A172 (cell line): ENCODE measurements around the gene ZNF20. TPM values are rescaled to one million over a fixed set of nuclear protein-coding genes. Genes with fewer than 3 reads are reported as not detected.
"Not testable (repeated sequence)": the region's sequence is repeated elsewhere in the genome, so short reads cannot be mapped to it uniquely, and the experiment has no call there.

ENCODE experiments used
- DNase-seq: peaks from one replicate; pipeline ENCODE4 v3.0.0-alpha.2; 2015; ENCODE audit warnings: low spot score
- total RNA-seq: library from RNA; depleted of rRNA; stranded (reverse); fragments of >200 nt; shearing (Covaris generic); gene quantifications from 2 replicates; pipeline ENCODE4 v1.2.3, GENCODE V29; 2014; rRNA removed

ZNF20 gene
- total RNA-seq, 1 experiment from 2014 or later, result 7.8 TPM

GRCh38 chr19:12112701-12113100 is 27.4 kb downstream of the ZNF20 start:
- DNase-seq, result peak; percentile 44

DNA sequence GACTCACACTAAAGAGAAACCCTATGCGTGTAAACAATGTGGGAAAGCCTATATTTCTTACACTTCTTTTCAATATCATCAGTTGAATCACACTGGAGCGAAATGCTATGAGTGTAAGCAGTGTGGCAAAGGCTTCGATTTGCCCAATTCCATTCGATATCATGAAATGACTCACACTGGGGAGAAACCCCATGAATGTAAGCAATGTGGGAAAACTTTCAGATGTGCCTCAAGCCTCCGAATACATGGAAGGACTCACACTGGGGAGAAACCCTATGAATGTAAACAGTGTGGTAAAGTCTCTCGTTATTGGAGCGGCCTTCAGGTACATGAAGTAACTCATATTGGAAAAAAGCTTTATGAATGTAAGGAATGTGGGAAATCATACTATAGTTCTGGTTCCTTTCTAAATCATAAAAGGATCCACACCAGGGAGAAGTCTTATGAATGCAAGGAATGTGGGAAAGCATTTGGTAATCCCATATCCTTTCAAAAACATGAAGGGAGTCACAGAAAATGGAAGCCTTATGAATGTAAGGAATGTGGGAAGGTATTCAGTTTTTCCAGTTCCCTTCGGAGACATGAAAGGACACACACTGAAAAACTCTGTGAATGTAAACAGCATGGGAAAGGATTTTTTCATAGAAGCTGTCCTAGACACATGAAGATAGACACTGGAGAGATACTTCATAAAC is 28.1 kb downstream of the ZNF20 start:
- DNase-seq, result peak; percentile 48

- no peak for DNase-seq
These were observed 29.0 kb downstream of the ZNF20 start for GRCh38 chr19:12111176-12111575.

- not testable (repeated sequence) for DNase-seq
These were observed 36.2 kb downstream of the ZNF20 start for GRCh38 chr19:12103909-12104308.

GRCh38 chr19:12098040-12098439 is 42.1 kb downstream of the ZNF20 start:
- no peak for DNase-seq

DNA sequence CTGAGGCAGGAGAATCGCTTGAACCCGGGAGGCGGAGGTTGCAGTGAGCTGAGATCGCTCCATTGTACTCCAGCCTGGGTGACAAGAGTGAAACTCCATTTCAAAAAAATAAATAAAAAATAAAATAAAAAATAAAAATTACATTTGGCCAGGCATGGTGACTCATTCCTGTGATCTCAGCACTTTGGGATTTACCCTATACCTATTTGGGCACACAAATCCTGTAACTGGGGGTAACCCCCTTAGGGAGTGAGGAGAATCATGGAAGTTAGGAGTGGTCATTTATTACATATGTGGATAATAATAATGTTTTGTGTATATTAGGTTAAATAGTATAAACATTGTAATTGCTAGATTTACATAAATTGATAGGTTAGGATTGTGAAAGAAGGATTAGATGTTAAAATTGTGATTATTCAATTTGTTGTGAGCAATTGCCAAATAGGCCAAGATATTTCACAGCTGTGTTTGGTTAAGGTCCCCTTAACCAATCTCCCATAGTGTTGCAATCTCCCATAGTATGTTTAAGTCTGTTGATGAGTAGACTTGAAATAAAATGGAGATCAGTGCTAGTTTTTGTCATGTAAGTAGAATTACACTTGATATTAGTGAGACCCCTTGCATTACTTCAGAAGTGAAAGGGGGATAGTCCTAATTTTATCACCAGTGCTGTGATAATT is 44.9 kb downstream of the ZNF20 start:
- no peak for DNase-seq

- DNase-seq, result no peak
These were observed 46.4 kb downstream of the ZNF20 start for GRCh38 chr19:12093777-12094176.

DNA sequence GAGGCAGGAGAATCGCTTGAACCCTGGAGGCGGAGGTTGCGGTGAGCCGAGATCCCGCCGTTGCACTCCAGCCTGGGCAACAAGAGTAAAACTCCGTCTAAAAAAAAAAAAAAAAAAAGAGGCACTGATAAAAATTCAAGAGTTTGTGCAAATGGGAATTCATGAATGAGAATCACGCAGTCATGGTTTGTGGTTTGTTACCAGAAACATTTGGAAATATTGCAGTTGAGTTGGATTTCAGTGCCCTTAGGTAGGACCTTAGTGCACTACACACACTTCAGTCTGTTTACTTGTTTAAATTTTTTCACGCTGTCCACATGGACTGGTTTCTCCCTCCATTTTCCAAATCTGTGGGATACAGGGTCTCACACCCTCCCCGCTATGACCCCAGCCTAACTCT is 47.2 kb downstream of the ZNF20 start:
- DNase-seq, result no peak

DNA sequence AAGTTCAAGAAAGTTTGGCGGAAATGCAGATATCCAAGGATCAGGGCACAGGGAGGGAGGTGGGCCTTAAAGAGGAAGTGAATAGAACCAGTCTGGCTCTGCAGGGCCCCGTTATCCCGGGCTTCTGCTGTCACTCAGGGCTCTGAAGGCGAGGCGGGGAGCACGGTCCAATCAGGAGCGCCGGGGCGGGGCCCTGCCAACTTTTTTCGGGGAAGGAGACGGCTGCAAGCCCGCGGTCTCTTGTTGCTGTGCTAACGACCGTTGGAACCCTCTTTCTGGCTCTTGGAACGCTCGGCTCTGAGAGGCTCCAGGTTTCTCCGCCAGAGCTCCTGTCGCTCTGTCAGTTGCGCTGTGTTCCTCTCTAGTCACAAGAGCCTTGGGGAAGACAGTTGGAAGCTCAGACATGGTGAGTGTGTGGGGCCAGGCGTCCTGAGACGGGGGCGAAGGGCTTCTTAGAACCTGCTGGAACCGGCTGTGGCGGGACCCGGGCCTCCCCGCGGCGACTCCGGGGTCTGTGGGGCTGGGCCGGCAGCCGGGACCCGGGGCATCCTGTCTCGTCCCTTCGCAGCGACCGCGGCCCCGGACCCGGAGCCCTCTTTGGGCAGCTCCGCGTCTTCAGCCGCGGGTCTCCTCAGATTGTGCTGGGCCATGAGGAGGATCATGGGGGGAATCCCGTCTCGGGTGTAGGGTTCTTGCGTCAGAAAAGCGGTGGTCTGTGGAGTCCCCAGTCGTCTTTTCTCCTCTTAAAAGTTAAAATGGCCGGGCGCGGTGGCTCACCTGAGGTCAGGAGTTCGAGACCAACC is 47.9 kb downstream of the ZNF20 start:
- DNase-seq, result no peak

GRCh38 chr19:12090807-12091206 is 49.3 kb downstream of the ZNF20 start:
- no peak for DNase-seq

- no peak for DNase-seq
These were observed 54.9 kb downstream of the ZNF20 start for GRCh38 chr19:12085074-12085818.

- DNase-seq, result not testable (repeated sequence)
These were observed 56.8 kb downstream of the ZNF20 start for GRCh38 chr19:12083336-12083735.

Other genes with a start within 250 kb of the ZNF20 start
- gene ZNF700, start 215.2 kb downstream of the ZNF20 start, total RNA-seq, result 14.7 and 17.6 TPM in 2 replicates
- gene ZNF763, start 175.3 kb downstream of the ZNF20 start, total RNA-seq, result 1.1 TPM in 1 of 2 replicates, not detected in the other
- gene ZNF433, start 104.7 kb downstream of the ZNF20 start, total RNA-seq, result 7.2 and 11.3 TPM in 2 replicates
- gene ZNF878, start 87.4 kb downstream of the ZNF20 start, total RNA-seq, result 0.38 TPM in 1 of 2 replicates, not detected in the other
- gene ZNF844, start 75.6 kb downstream of the ZNF20 start, total RNA-seq, result 0.12 TPM in 1 of 2 replicates, not detected in the other
- gene ZNF625, start 16.4 kb upstream of the ZNF20 start, total RNA-seq, result 7.7 and 14.5 TPM in 2 replicates
- gene ZNF136, start 22.7 kb upstream of the ZNF20 start, total RNA-seq, result 8.8 and 16.1 TPM in 2 replicates
- 8.7 and 9.6 TPM in 2 replicates for gene ZNF44, start 154.5 kb upstream of the ZNF20 start, total RNA-seq
- not detected in 2 replicates for gene ZNF563, start 193.3 kb upstream of the ZNF20 start, total RNA-seq
- 1.9 and 2.4 TPM in 2 replicates for gene ZNF442, start 225.3 kb upstream of the ZNF20 start, total RNA-seq